GM23338 (cell line): ENCODE results near the gene TCF7L2. TPM values are rescaled to one million over a fixed set of nuclear protein-coding genes. Genes with fewer than 3 reads are reported as not detected.
A peak's percentile ranks its signal among the peaks of the same experiment; 100 is the strongest.

Experiments
- ATAC-seq: fragments of 200-7000 bp; cut with Tn5 transposase; 3 replicates; pipeline ENCODE4 v1.9.1; 2020
- DNase-seq: peaks from one replicate; pipeline ENCODE4 v3.0.0-alpha.2; 2015; ENCODE audit warnings: low spot score
- H2AFZ ChIP-seq: fragments of 200-600 bp; sonication (generic); 2 replicates; pipeline ENCODE4 v1.8.0; 2016; ENCODE audit warnings: antibody characterized with exemption, mild to moderate bottlenecking, moderate library complexity
- H3F3A ChIP-seq: fragments of 200-600 bp; sonication (generic); replicated peaks from 2 replicates; pipeline ENCODE4 v1.8.0; 2017; ENCODE audit warnings: antibody characterized with exemption, mixed run types, low read depth
- H3K27ac ChIP-seq: fragments of 200-600 bp; sonication (generic); 2 replicates; pipeline ENCODE4 v1.6.1; 2016; ENCODE audit warnings: low read depth
- H3K27me3 ChIP-seq: fragments of 200-600 bp; sonication (generic); 2 replicates; pipeline ENCODE4 v1.8.0; 2016; ENCODE audit warnings: mild to moderate bottlenecking, mixed run types, moderate library complexity; ENCODE audit not compliant: insufficient read depth
- H3K36me3 ChIP-seq: fragments of 200-600 bp; sonication (generic); 2 replicates; pipeline ENCODE4 v1.8.0; 2016; ENCODE audit warnings: mild to moderate bottlenecking; ENCODE audit not compliant: insufficient read depth
- H3K4me1 ChIP-seq: fragments of 200-600 bp; sonication (generic); 2 replicates; pipeline ENCODE4 v1.8.0; 2016; ENCODE audit warnings: mild to moderate bottlenecking, moderate library complexity; ENCODE audit not compliant: insufficient read depth
- H3K4me2 ChIP-seq: fragments of 200-600 bp; sonication (generic); 2 replicates; pipeline ENCODE4 v1.7.1; 2017; ENCODE audit warnings: mixed run types
- H3K4me3 ChIP-seq: fragments of 200-600 bp; sonication (generic); 2 replicates; pipeline ENCODE4 v1.6.1; 2016; ENCODE audit warnings: mixed run types
- H3K79me2 ChIP-seq: fragments of 200-600 bp; sonication (generic); replicated peaks from 2 replicates; pipeline ENCODE4 v1.8.0; 2017; ENCODE audit warnings: mild to moderate bottlenecking; ENCODE audit not compliant: insufficient read depth
- H3K9me2 ChIP-seq: fragments of 200-600 bp; sonication (generic); 2 replicates; pipeline ENCODE4 v1.8.0; 2017; ENCODE audit not compliant: insufficient read depth
- H4K20me1 ChIP-seq: fragments of 200-600 bp; sonication (generic); replicated peaks from 2 replicates; pipeline ENCODE4 v1.8.0; 2017; ENCODE audit warnings: mild to moderate bottlenecking; ENCODE audit not compliant: insufficient read depth
- H3K27ac Mint-ChIP-seq: 2 replicates; pipeline ENCODE4 v1.8.0; 2020; ENCODE audit warnings: inconsistent platforms, mild to moderate bottlenecking, moderate library complexity, mixed read lengths
- H3K27me3 Mint-ChIP-seq: 3 replicates; pipeline ENCODE4 v1.8.0; 2022; ENCODE audit warnings: low read depth, mild to moderate bottlenecking, moderate library complexity, mixed read lengths, inconsistent platforms; ENCODE audit not compliant: insufficient read depth, poor library complexity
- H3K36me3 Mint-ChIP-seq: 3 replicates; pipeline ENCODE4 v1.8.0; 2021; ENCODE audit warnings: low read depth, mild to moderate bottlenecking, inconsistent platforms, moderate library complexity, mixed read lengths
- H3K4me1 Mint-ChIP-seq: 3 replicates; pipeline ENCODE4 v1.8.0; 2020; ENCODE audit warnings: mild to moderate bottlenecking, inconsistent platforms, mixed read lengths
- H3K4me3 Mint-ChIP-seq: 3 replicates; pipeline ENCODE4 v1.8.0; 2021; ENCODE audit warnings: moderate library complexity, mild to moderate bottlenecking, inconsistent platforms, mixed read lengths
- H3K9me3 Mint-ChIP-seq: 3 replicates; pipeline ENCODE4 v1.8.0; 2020; ENCODE audit warnings: moderate library complexity, mild to moderate bottlenecking, inconsistent platforms, mixed read lengths
- CREB1 ChIP-seq: fragments of 250-450 bp; sonication (Bioruptor Pico); IDR thresholded peaks from 2 replicates; pipeline ENCODE4 v1.5.0; 2020; ENCODE audit warnings: low read depth, mild to moderate bottlenecking, moderate library complexity
- ETS1 ChIP-seq: IDR thresholded peaks from 2 replicates; pipeline ENCODE4 v1.6.1; 2016; ENCODE audit warnings: antibody characterized with exemption
- EZH2 ChIP-seq: fragments of 200-600 bp; sonication (generic); IDR thresholded peaks from one replicate; pipeline ENCODE4 v1.8.0; 2017; ENCODE audit warnings: antibody characterized with exemption, mild to moderate bottlenecking, low read depth; ENCODE audit not compliant: unreplicated experiment
- EZH2phosphoT487 ChIP-seq: fragments of 200-600 bp; sonication (generic); IDR thresholded peaks from one replicate; pipeline ENCODE4 v1.8.1; 2018; ENCODE audit warnings: antibody characterized with exemption; ENCODE audit not compliant: unreplicated experiment
- JUNB ChIP-seq: IDR thresholded peaks from one replicate; pipeline ENCODE4 v1.6.1; 2016; ENCODE audit warnings: antibody characterized with exemption; ENCODE audit not compliant: unreplicated experiment
- NANOG ChIP-seq: IDR thresholded peaks from 2 replicates; pipeline ENCODE4 v1.6.1; 2016; ENCODE audit warnings: antibody characterized with exemption, borderline replicate concordance
- POLR2AphosphoS5 ChIP-seq: IDR thresholded peaks from 2 replicates; pipeline ENCODE4 v1.6.1; 2016; ENCODE audit warnings: antibody characterized with exemption, low read depth
- STAT1 ChIP-seq: IDR thresholded peaks from one replicate; pipeline ENCODE4 v1.6.1; 2016; ENCODE audit warnings: antibody characterized with exemption; ENCODE audit not compliant: unreplicated experiment
- ZNF114 ChIP-seq: fragments of 250-450 bp; sonication (Bioruptor Pico); IDR thresholded peaks from 2 replicates; pipeline ENCODE4 v1.5.0; 2020; ENCODE audit warnings: mild to moderate bottlenecking, moderate library complexity
- ZNF331 ChIP-seq: fragments of 250-450 bp; sonication (Bioruptor Pico); IDR thresholded peaks from 2 replicates; pipeline ENCODE4 v1.5.0; 2020; ENCODE audit warnings: low read depth, mild to moderate bottlenecking, moderate library complexity
- polyA plus RNA-seq: library from polyadenylated mRNA; unstranded; fragments of >200 nt; fragmentation: Nextera tagmentation; extraction: Ambion mirVana; gene quantifications from 2 replicates; pipeline ENCODE4 v1.2.1, GENCODE V29; 2016
- total RNA-seq: library from RNA; depleted of rRNA; stranded (reverse); fragments of >200 nt; shearing (Covaris generic); gene quantifications from 2 replicates; pipeline ENCODE4 v1.2.3, GENCODE V29; 2014
- TF ChIP-seq, protein P1 (sequence below): IDR thresholded peaks from one replicate; pipeline ENCODE4 v1.6.1; 2018; ENCODE audit warnings: antibody characterized with exemption; ENCODE audit not compliant: unreplicated experiment
- TF ChIP-seq, protein P2 (sequence below): fragments of 250-450 bp; sonication (Bioruptor Pico); IDR thresholded peaks from 2 replicates; pipeline ENCODE4 v1.5.0; 2020; ENCODE audit warnings: mild to moderate bottlenecking, moderate library complexity

TCF7L2 gene
- total and polyA plus RNA-seq, 2 experiments from 2014 or later, result 32.2 to 80.8 TPM

- Histone ChIP-seq H3K4me2 (no peak overlapping the region), H3K36me3 (peaks cover 15% of the 10 kb centered on the region), H3K27ac (no peak overlapping the region), H3K27me3 (no peaks in the 10 kb centered on the region), H2AFZ (no peak overlapping the region), H3K4me3 (no peak overlapping the region), H3K4me1 (peaks cover 31% of the 10 kb centered on the region), H3K79me2 (peaks cover 100% of the 10 kb centered on the region), H3F3A (peaks cover 3% of the 10 kb centered on the region; the same call in 1 of the 2 replicates), H4K20me1 (peaks cover 85% of the 10 kb centered on the region), H3K9me2 (no peaks in the 10 kb centered on the region)
- DNase-seq (no peak), ATAC-seq (no peak)
- Mint-ChIP-seq H3K4me3 (no peak overlapping the region), H3K27me3 (peaks cover 6% of the 10 kb centered on the region), H3K4me1 (peaks cover 63% of the 10 kb centered on the region), H3K27ac (no peak overlapping the region), H3K36me3 (peaks cover 41% of the 10 kb centered on the region), H3K9me3 (no peaks in the 10 kb centered on the region)
- TF ChIP-seq ZNF114 (CRISPR knock-in tag) (no peak), CREB1 (CRISPR knock-in tag) (no peak)
Observed at GRCh38 chr10:113038985-113039384, 88.9 kb downstream of the TCF7L2 start.

- ATAC-seq, result no peak
- Histone ChIP-seq H3K4me1 (peaks cover 40% of the 10 kb centered on the region), H4K20me1 (peaks cover 84% of the 10 kb centered on the region), H3K27ac (peak overlapping the region; percentile 4; the same call in 1 of the 2 replicates), H3K4me2 (no peak overlapping the region), H3K36me3 (peaks cover 15% of the 10 kb centered on the region), H3K9me2 (no peaks in the 10 kb centered on the region), H3K27me3 (no peaks in the 10 kb centered on the region), H2AFZ (no peak overlapping the region), H3F3A (peaks cover 3% of the 10 kb centered on the region; the same call in 1 of the 2 replicates), H3K4me3 (no peak overlapping the region), H3K79me2 (peaks cover 100% of the 10 kb centered on the region)
- Mint-ChIP-seq H3K27ac (no peak overlapping the region), H3K4me3 (no peak overlapping the region), H3K4me1 (peaks cover 69% of the 10 kb centered on the region), H3K27me3 (peaks cover 18% of the 10 kb centered on the region), H3K9me3 (no peaks in the 10 kb centered on the region), H3K36me3 (peaks cover 47% of the 10 kb centered on the region)
- no peak for DNase-seq
- TF ChIP-seq ETS1 (no peak), JUNB (no peak), POLR2AphosphoS5 (no peak; the same call in 1 of the 2 replicates), ZNF331 (CRISPR knock-in tag) (no peak), CREB1 (CRISPR knock-in tag) (no peak), NANOG (no peak), EZH2 (no peak), EZH2phosphoT487 (no peak), STAT1 (no peak), ZNF114 (CRISPR knock-in tag) (no peak)
- TF ChIP-seq, protein P1, sequence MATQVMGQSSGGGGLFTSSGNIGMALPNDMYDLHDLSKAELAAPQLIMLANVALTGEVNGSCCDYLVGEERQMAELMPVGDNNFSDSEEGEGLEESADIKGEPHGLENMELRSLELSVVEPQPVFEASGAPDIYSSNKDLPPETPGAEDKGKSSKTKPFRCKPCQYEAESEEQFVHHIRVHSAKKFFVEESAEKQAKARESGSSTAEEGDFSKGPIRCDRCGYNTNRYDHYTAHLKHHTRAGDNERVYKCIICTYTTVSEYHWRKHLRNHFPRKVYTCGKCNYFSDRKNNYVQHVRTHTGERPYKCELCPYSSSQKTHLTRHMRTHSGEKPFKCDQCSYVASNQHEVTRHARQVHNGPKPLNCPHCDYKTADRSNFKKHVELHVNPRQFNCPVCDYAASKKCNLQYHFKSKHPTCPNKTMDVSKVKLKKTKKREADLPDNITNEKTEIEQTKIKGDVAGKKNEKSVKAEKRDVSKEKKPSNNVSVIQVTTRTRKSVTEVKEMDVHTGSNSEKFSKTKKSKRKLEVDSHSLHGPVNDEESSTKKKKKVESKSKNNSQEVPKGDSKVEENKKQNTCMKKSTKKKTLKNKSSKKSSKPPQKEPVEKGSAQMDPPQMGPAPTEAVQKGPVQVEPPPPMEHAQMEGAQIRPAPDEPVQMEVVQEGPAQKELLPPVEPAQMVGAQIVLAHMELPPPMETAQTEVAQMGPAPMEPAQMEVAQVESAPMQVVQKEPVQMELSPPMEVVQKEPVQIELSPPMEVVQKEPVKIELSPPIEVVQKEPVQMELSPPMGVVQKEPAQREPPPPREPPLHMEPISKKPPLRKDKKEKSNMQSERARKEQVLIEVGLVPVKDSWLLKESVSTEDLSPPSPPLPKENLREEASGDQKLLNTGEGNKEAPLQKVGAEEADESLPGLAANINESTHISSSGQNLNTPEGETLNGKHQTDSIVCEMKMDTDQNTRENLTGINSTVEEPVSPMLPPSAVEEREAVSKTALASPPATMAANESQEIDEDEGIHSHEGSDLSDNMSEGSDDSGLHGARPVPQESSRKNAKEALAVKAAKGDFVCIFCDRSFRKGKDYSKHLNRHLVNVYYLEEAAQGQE, result no peak
- TF ChIP-seq, protein P2, sequence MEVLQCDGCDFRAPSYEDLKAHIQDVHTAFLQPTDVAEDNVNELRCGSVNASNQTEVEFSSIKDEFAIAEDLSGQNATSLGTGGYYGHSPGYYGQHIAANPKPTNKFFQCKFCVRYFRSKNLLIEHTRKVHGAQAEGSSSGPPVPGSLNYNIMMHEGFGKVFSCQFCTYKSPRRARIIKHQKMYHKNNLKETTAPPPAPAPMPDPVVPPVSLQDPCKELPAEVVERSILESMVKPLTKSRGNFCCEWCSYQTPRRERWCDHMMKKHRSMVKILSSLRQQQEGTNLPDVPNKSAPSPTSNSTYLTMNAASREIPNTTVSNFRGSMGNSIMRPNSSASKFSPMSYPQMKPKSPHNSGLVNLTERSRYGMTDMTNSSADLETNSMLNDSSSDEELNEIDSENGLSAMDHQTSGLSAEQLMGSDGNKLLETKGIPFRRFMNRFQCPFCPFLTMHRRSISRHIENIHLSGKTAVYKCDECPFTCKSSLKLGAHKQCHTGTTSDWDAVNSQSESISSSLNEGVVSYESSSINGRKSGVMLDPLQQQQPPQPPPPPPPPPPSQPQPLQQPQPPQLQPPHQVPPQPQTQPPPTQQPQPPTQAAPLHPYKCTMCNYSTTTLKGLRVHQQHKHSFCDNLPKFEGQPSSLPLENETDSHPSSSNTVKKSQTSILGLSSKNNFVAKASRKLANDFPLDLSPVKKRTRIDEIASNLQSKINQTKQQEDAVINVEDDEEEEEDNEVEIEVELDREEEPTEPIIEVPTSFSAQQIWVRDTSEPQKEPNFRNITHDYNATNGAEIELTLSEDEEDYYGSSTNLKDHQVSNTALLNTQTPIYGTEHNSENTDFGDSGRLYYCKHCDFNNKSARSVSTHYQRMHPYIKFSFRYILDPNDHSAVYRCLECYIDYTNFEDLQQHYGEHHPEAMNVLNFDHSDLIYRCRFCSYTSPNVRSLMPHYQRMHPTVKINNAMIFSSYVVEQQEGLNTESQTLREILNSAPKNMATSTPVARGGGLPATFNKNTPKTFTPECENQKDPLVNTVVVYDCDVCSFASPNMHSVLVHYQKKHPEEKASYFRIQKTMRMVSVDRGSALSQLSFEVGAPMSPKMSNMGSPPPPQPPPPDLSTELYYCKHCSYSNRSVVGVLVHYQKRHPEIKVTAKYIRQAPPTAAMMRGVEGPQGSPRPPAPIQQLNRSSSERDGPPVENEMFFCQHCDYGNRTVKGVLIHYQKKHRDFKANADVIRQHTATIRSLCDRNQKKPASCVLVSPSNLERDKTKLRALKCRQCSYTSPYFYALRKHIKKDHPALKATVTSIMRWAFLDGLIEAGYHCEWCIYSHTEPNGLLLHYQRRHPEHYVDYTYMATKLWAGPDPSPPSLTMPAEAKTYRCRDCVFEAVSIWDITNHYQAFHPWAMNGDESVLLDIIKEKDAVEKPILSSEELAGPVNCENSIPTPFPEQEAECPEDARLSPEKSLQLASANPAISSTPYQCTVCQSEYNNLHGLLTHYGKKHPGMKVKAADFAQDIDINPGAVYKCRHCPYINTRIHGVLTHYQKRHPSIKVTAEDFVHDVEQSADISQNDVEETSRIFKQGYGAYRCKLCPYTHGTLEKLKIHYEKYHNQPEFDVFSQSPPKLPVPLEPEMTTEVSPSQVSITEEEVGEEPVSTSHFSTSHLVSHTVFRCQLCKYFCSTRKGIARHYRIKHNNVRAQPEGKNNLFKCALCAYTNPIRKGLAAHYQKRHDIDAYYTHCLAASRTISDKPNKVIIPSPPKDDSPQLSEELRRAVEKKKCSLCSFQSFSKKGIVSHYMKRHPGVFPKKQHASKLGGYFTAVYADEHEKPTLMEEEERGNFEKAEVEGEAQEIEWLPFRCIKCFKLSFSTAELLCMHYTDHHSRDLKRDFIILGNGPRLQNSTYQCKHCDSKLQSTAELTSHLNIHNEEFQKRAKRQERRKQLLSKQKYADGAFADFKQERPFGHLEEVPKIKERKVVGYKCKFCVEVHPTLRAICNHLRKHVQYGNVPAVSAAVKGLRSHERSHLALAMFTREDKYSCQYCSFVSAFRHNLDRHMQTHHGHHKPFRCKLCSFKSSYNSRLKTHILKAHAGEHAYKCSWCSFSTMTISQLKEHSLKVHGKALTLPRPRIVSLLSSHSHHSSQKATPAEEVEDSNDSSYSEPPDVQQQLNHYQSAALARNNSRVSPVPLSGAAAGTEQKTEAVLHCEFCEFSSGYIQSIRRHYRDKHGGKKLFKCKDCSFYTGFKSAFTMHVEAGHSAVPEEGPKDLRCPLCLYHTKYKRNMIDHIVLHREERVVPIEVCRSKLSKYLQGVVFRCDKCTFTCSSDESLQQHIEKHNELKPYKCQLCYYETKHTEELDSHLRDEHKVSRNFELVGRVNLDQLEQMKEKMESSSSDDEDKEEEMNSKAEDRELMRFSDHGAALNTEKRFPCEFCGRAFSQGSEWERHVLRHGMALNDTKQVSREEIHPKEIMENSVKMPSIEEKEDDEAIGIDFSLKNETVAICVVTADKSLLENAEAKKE (CRISPR knock-in tag), result no peak
Observed at GRCh38 chr10:113041324-113041723, 91.3 kb downstream of the TCF7L2 start.
